Liver (tissue), 3 donors: Measurements from ENCODE around the gene GPRC5B.

ENCODE experiments used
- ATF3 ChIP-seq: IDR thresholded peaks from 2 replicates; pipeline ENCODE4 v1.6.1; 2016; ENCODE audit warnings: antibody characterized with exemption
- CTCF ChIP-seq: fragments of 150-350 bp; IDR thresholded peaks from 2 replicates; pipeline ENCODE4 v1.5.1; 2017; ENCODE audit warnings: improper control_type of control experiment, low read depth, low read length; ENCODE audit not compliant: missing input control
- EGR1 ChIP-seq, 2 donors: IDR thresholded peaks; 2 replicates each; pipeline ENCODE4 v1.6.1; 2016 to 2018; ENCODE audit warnings: antibody characterized with exemption in 2 of 2, low read depth in 2 of 2
- JUND ChIP-seq, 2 donors: IDR thresholded peaks; 2 replicates each; pipeline ENCODE4 v1.6.1; 2016; ENCODE audit warnings: antibody characterized with exemption in 2 of 2
- MAX ChIP-seq: IDR thresholded peaks from 2 replicates; pipeline ENCODE4 v1.6.1; 2016; ENCODE audit warnings: antibody characterized with exemption
- RAD21 ChIP-seq, 2 donors: IDR thresholded peaks; 2 replicates each; pipeline ENCODE4 v1.6.1; 2016; ENCODE audit warnings: antibody characterized with exemption in 2 of 2, mild to moderate bottlenecking in 2 of 2
- REST ChIP-seq: IDR thresholded peaks from 2 replicates; pipeline ENCODE4 v1.6.1; 2016; ENCODE audit warnings: antibody characterized with exemption, mild to moderate bottlenecking
- SP1 ChIP-seq: IDR thresholded peaks from 2 replicates; pipeline ENCODE4 v1.6.1; 2018; ENCODE audit warnings: antibody characterized with exemption, mild to moderate bottlenecking
- TAF1 ChIP-seq: conservative IDR thresholded peaks from 2 replicates; pipeline ENCODE4 v1.6.1; 2016; ENCODE audit warnings: antibody characterized with exemption, mild to moderate bottlenecking
- ZBTB33 ChIP-seq: IDR thresholded peaks from 2 replicates; pipeline ENCODE4 v1.6.1; 2016; ENCODE audit warnings: antibody characterized with exemption
- donor health status: healthy.
- donor health status: healthy.

- TF ChIP-seq CTCF, result no peak
- TF ChIP-seq RAD21 (IDR thresholded peaks at IDR 0.05), result no peak
- TF ChIP-seq SP1, result no peak
- TF ChIP-seq JUND (IDR thresholded peaks at IDR 0.05), result no peak
- no peak for TF ChIP-seq ZBTB33
- TF ChIP-seq ATF3, result no peak
- TF ChIP-seq TAF1, result no peak
- TF ChIP-seq REST, result no peak
- TF ChIP-seq MAX, result no peak
- TF ChIP-seq EGR1 (IDR thresholded peaks at IDR 0.05; ENCODE audit: low read depth in 2 of 2), result no peak
Observed at GRCh38 chr16:19878757-19879156, 5.9 kb downstream of the GPRC5B start.
